ENCODE measurements around the gene COL28A1. TPM values are rescaled to one million over a fixed set of nuclear protein-coding genes. Genes with fewer than 3 reads are reported as not detected.

Gene COL28A1
- total RNA-seq, 2 experiments from 2014 or later = not detected

GRCh38 chr7:7550663-7551062, 15.0 kb upstream of the COL28A1 start:
- intact Hi-C loops (cut with micrococcal nuclease) = no loop called here
- POLR2A ChIA-PET = interaction anchor here (1.2 to 1.4 kb wide), 2 partner anchors 10 to 14 kb away, joined by 3 to 4 read pairs; no protein-coding TSS in a partner anchor

GRCh38 chr7:7548407-7548806, 12.7 kb upstream of the COL28A1 start:
- Mint-ChIP-seq H3K27me3 (no peaks in the 10 kb centered on the region), H3K4me1 (ENCODE audit: low read depth) (no peaks in the 10 kb centered on the region), H3K27ac (no peak overlapping the region), H3K9me3 (no peaks in the 10 kb centered on the region), H3K36me3 (ENCODE audit: low read depth) (no peaks in the 10 kb centered on the region), H3K4me3 (no peak overlapping the region)
- ATAC-seq (no peak), DNase-seq (no peak)
- intact Hi-C loops (cut with micrococcal nuclease) = no loop called here
- no peak for TF ChIP-seq CTCF (IDR thresholded peaks at IDR 0.05)
- ChIA-PET CTCF (no interaction called here), POLR2A (interaction anchor here (0.6 kb wide), 1 partner anchor 228 kb away, joined by 3 read pairs; no protein-coding TSS in a partner anchor)

More at GRCh38 chr7:7550663-7551062, 15.0 kb upstream of the COL28A1 start:
- Mint-ChIP-seq H3K36me3 (ENCODE audit: low read depth) (no peaks in the 10 kb centered on the region), H3K27ac (no peak overlapping the region), H3K9me3 (no peaks in the 10 kb centered on the region), H3K4me1 (ENCODE audit: low read depth) (no peaks in the 10 kb centered on the region), H3K4me3 (no peak overlapping the region), H3K27me3 (no peaks in the 10 kb centered on the region)
- DNase-seq (no peak), ATAC-seq (no peak)
- no peak for TF ChIP-seq CTCF (IDR thresholded peaks at IDR 0.05)
- CTCF ChIA-PET = interaction anchor here (0.8 to 1.2 kb wide), 2 partner anchors 9 to 451 kb away, joined by 3 read pairs; no protein-coding TSS in a partner anchor

GRCh38 chr7:7542251-7542835, 6.7 kb upstream of the COL28A1 start:
- CTCF ChIA-PET = interaction anchor here (0.7 to 1.9 kb wide), 7 partner anchors 18 to 446 kb away, joined by 3 to 9 read pairs (median 3); no protein-coding TSS in a partner anchor
- intact Hi-C loops (cut with micrococcal nuclease) = no loop called here
- H3K9me3 Mint-ChIP-seq = no peaks in the 10 kb centered on the region
- no peak for TF ChIP-seq CTCF (IDR thresholded peaks at IDR 0.05)
- DNase-seq = no peak
- H3K4me1 Mint-ChIP-seq (ENCODE audit: low read depth) = no peaks in the 10 kb centered on the region
- H3K27ac Mint-ChIP-seq = no peak overlapping the region
- H3K27me3 Mint-ChIP-seq = no peaks in the 10 kb centered on the region
- no peaks in the 10 kb centered on the region for H3K36me3 Mint-ChIP-seq (ENCODE audit: low read depth)
- no peak overlapping the region for H3K4me3 Mint-ChIP-seq
- POLR2A ChIA-PET = interaction anchor here (0.5 kb wide), 1 partner anchor 189 kb away, joined by 4 read pairs; no protein-coding TSS in a partner anchor
- ATAC-seq = no peak

GRCh38 chr7:7539711-7540110, 4.0 kb upstream of the COL28A1 start:
- ChIA-PET CTCF (interaction anchor here (1.1 kb wide), 1 partner anchor 437 kb away, joined by 4 read pairs; no protein-coding TSS in a partner anchor), POLR2A (no interaction called here)
- H3K4me3 Mint-ChIP-seq = no peak overlapping the region
- no peaks in the 10 kb centered on the region for H3K36me3 Mint-ChIP-seq (ENCODE audit: low read depth)
- no peaks in the 10 kb centered on the region for H3K4me1 Mint-ChIP-seq (ENCODE audit: low read depth)
- TF ChIP-seq CTCF (IDR thresholded peaks at IDR 0.05) = no peak
- intact Hi-C loops (cut with micrococcal nuclease) = loop anchor here (10.0 kb wide), 1 partner anchor 115 kb away; no protein-coding TSS in a partner anchor
- no peaks in the 10 kb centered on the region for H3K9me3 Mint-ChIP-seq
- DNase-seq (no peak), ATAC-seq (no peak)
- peaks cover 3% of the 10 kb centered on the region for H3K27me3 Mint-ChIP-seq
- H3K27ac Mint-ChIP-seq = no peak overlapping the region

- H3K4me3 Mint-ChIP-seq = no peak overlapping the region
- POLR2A ChIA-PET = no interaction called here
- DNase-seq = no peak
- no peak for TF ChIP-seq CTCF (IDR thresholded peaks at IDR 0.05)
- peaks cover 3% of the 10 kb centered on the region for H3K27me3 Mint-ChIP-seq
- no peaks in the 10 kb centered on the region for H3K9me3 Mint-ChIP-seq
- intact Hi-C loops (cut with micrococcal nuclease) = loop anchor here (10.0 kb wide), 1 partner anchor 114 kb away; no protein-coding TSS in a partner anchor
- no peaks in the 10 kb centered on the region for H3K36me3 Mint-ChIP-seq (ENCODE audit: low read depth)
- CTCF ChIA-PET = interaction anchor here (0.7 to 1.1 kb wide), 3 partner anchors 50 to 436 kb away, joined by 4 read pairs; no protein-coding TSS in a partner anchor
- H3K4me1 Mint-ChIP-seq (ENCODE audit: low read depth) = no peaks in the 10 kb centered on the region
- no peak for ATAC-seq
- no peak overlapping the region for H3K27ac Mint-ChIP-seq
Measured at GRCh38 chr7:7539152-7539551, 3.5 kb upstream of the COL28A1 start.

Data from activated CD8-positive, alpha-beta T cell treated with anti-CD3 and anti-CD28 coated beads for 36 hours (primary cell).